Natural killer cell (primary cell): Measurements from ENCODE around the gene CD109. TPM values are rescaled to one million over a fixed set of nuclear protein-coding genes. Genes with fewer than 3 reads are reported as not detected.

Experiments used
- ATAC-seq, 3 donors: fragments of 150-1000 bp in 2 of 3; fragments of 200-7000 bp in 1 of 3; cut with Tn5 transposase; 1 replicate in 1 of 3; 2 replicates in 2 of 3; pipeline ENCODE4 v1.10.0; 2021; ENCODE audit warnings: mild to moderate bottlenecking in 2 of 3, moderate library complexity in 2 of 3
- DNase-seq, 2 donors: peaks; one replicate each; pipeline versions ENCODE4 v3.0.0 to v3.0.0-alpha.2; 2013 to 2021; ENCODE audit warnings: mixed read lengths in 1 of 2
- H3K27ac ChIP-seq: one replicate; pipeline ENCODE4 v1.5.1; 2013; ENCODE audit warnings: mild to moderate bottlenecking, low read length
- H3K27me3 ChIP-seq: one replicate; pipeline ENCODE4 v1.6.1; 2013; ENCODE audit warnings: low read length; ENCODE audit not compliant: control insufficient read depth, insufficient read depth
- H3K36me3 ChIP-seq: one replicate; pipeline ENCODE4 v1.6.1; 2013; ENCODE audit warnings: low read length; ENCODE audit not compliant: control insufficient read depth, insufficient read depth
- H3K4me1 ChIP-seq: one replicate; pipeline ENCODE4 v1.6.1; 2013; ENCODE audit warnings: low read length; ENCODE audit not compliant: control insufficient read depth, insufficient read depth
- H3K4me3 ChIP-seq: one replicate; pipeline ENCODE4 v1.5.1; 2013; ENCODE audit warnings: low read length
- H3K9me3 ChIP-seq: one replicate; pipeline ENCODE4 v1.6.1; 2013; ENCODE audit warnings: low read length; ENCODE audit not compliant: control insufficient read depth, insufficient read depth
- H3K27ac Mint-ChIP-seq, 2 donors: one replicate each; pipeline ENCODE4 v1.8.0; 2022; ENCODE audit warnings: mild to moderate bottlenecking in 2 of 2, mixed read lengths in 2 of 2, moderate library complexity in 1 of 2
- H3K27me3 Mint-ChIP-seq, 2 donors: one replicate each; pipeline ENCODE4 v1.8.0; 2022; ENCODE audit warnings: low read depth in 2 of 2, mixed read lengths in 2 of 2
- H3K36me3 Mint-ChIP-seq: one replicate; pipeline ENCODE4 v1.8.0; 2022; ENCODE audit warnings: mixed read lengths
- H3K4me1 Mint-ChIP-seq, 2 donors: one replicate each; pipeline ENCODE4 v1.8.0; 2022; ENCODE audit warnings: mixed read lengths in 2 of 2
- H3K4me3 Mint-ChIP-seq: one replicate; pipeline ENCODE4 v1.8.0; 2022; ENCODE audit warnings: mild to moderate bottlenecking, moderate library complexity, mixed read lengths
- H3K9me3 Mint-ChIP-seq, 2 donors: one replicate each; pipeline ENCODE4 v1.8.0; 2022; ENCODE audit warnings: mixed read lengths in 2 of 2
- WGBS: methylation state at CpG from one replicate; pipeline ENCODE4 v1.1.7; 2013; ENCODE audit warnings: missing lambda C conversion rate; ENCODE audit not compliant: insufficient coverage; 5-methylcytosine and 5-hydroxymethylcytosine counted together
- intact Hi-C: fragments of 100-400 bp; cut with micrococcal nuclease; formaldehyde crosslinking; loops from one replicate; pipeline ENCODE4 v1.14.2; 2022
- total RNA-seq, 4 donors: library from RNA; stranded (reverse); fragments of 120-200 nt in 1 of 4; gene quantifications; one replicate each; pipeline versions ENCODE4 v1.2.3 to v1.2.4, GENCODE V29; 2013 to 2022
- TF ChIP-seq, protein P1 (sequence below): fragments of 200-600 bp; IDR thresholded peaks from one replicate; pipeline ENCODE4 v1.8.0; 2022; ENCODE audit warnings: antibody characterized with exemption

CD109 gene
- total RNA-seq, 3 donors from 2014 or later (not counting 1 experiment from before 2014, with no cell fraction given) = 0.24 to 0.88 (median 0.83) TPM

- no peaks in the 10 kb centered on the region for H3K4me1 ChIP-seq
- DNase-seq (no peak), ATAC-seq (no peak)
- H3K4me1 Mint-ChIP-seq = no peaks in the 10 kb centered on the region
- H3K4me3 ChIP-seq = no peak overlapping the region
- no peaks in the 10 kb centered on the region for H3K27me3 Mint-ChIP-seq
- H3K27ac ChIP-seq = no peak overlapping the region
- H3K9me3 Mint-ChIP-seq = no peaks in the 10 kb centered on the region
- no peaks in the 10 kb centered on the region for H3K9me3 ChIP-seq
- intact Hi-C loops = no loop called here
- TF ChIP-seq, protein P1, sequence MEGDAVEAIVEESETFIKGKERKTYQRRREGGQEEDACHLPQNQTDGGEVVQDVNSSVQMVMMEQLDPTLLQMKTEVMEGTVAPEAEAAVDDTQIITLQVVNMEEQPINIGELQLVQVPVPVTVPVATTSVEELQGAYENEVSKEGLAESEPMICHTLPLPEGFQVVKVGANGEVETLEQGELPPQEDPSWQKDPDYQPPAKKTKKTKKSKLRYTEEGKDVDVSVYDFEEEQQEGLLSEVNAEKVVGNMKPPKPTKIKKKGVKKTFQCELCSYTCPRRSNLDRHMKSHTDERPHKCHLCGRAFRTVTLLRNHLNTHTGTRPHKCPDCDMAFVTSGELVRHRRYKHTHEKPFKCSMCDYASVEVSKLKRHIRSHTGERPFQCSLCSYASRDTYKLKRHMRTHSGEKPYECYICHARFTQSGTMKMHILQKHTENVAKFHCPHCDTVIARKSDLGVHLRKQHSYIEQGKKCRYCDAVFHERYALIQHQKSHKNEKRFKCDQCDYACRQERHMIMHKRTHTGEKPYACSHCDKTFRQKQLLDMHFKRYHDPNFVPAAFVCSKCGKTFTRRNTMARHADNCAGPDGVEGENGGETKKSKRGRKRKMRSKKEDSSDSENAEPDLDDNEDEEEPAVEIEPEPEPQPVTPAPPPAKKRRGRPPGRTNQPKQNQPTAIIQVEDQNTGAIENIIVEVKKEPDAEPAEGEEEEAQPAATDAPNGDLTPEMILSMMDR = no peak
- H3K27me3 ChIP-seq = no peaks in the 10 kb centered on the region
- H3K27ac Mint-ChIP-seq = no peak overlapping the region
- H3K4me3 Mint-ChIP-seq = no peak overlapping the region
- 80% methylated on average over 1 of the region's 1 CpG for WGBS
- H3K36me3 Mint-ChIP-seq = no peaks in the 10 kb centered on the region
- H3K36me3 ChIP-seq = no peaks in the 10 kb centered on the region
These were observed 121.2 kb downstream of the CD109 start for GRCh38 chr6:73817253-73817652.

- TF ChIP-seq, protein P1 = no peak
- no peak for DNase-seq
These were observed 127.2 kb downstream of the CD109 start for GRCh38 chr6:73823046-73823735.

GRCh38 chr6:73823832-73824231 lies 127.8 kb downstream of the CD109 start:
- H3K27me3 Mint-ChIP-seq = no peaks in the 10 kb centered on the region
- Histone ChIP-seq H3K27ac (no peak overlapping the region), H3K4me1 (no peaks in the 10 kb centered on the region), H3K27me3 (no peaks in the 10 kb centered on the region), H3K4me3 (no peak overlapping the region), H3K9me3 (no peaks in the 10 kb centered on the region), H3K36me3 (no peaks in the 10 kb centered on the region)
- intact Hi-C loops = no loop called here
- DNase-seq (no peak), ATAC-seq (no peak)
- no CpG with 5 or more reads among the region's 1 CpG for WGBS
- no peak overlapping the region for H3K4me3 Mint-ChIP-seq
- no peaks in the 10 kb centered on the region for H3K36me3 Mint-ChIP-seq
- TF ChIP-seq, protein P1 = no peak
- no peaks in the 10 kb centered on the region for H3K9me3 Mint-ChIP-seq
- no peak overlapping the region for H3K27ac Mint-ChIP-seq
- no peaks in the 10 kb centered on the region for H3K4me1 Mint-ChIP-seq

More at GRCh38 chr6:73823046-73823735, 127.2 kb downstream of the CD109 start:
- Mint-ChIP-seq H3K36me3 (no peaks in the 10 kb centered on the region), H3K27ac (no peak overlapping the region), H3K4me3 (no peak overlapping the region), H3K27me3 (no peaks in the 10 kb centered on the region), H3K9me3 (no peaks in the 10 kb centered on the region), H3K4me1 (no peaks in the 10 kb centered on the region)
- intact Hi-C loops = no loop called here
- no peak overlapping the region for H3K27ac ChIP-seq
- 92% methylated on average over 6 of the region's 6 CpGs for WGBS
- ATAC-seq = no peak
- H3K9me3 ChIP-seq = no peaks in the 10 kb centered on the region
- no peak overlapping the region for H3K4me3 ChIP-seq
- no peaks in the 10 kb centered on the region for H3K27me3 ChIP-seq
- H3K36me3 ChIP-seq = no peaks in the 10 kb centered on the region
- no peaks in the 10 kb centered on the region for H3K4me1 ChIP-seq

DNA sequence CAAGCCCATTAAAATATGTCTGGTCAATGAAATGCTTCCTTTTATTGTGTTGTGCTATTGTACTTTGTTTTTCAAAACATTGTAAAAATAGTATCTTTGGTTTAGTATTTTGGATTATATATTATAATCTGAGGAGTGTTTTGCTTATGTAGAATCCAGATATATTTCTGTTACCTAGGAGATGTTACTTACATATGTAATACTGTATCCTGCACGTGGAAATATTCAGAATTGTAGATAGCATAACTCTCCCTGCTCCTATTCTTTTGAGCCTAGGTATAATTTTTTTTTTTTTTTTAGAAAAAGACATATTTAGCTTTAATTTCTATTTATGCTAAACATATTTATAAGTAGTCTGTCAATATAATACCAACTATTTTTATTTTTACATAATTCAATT lies 130.6 kb downstream of the CD109 start:
- Histone ChIP-seq H3K27ac (no peak overlapping the region), H3K27me3 (no peaks in the 10 kb centered on the region), H3K36me3 (no peaks in the 10 kb centered on the region), H3K9me3 (no peaks in the 10 kb centered on the region), H3K4me3 (no peak overlapping the region), H3K4me1 (no peaks in the 10 kb centered on the region)
- TF ChIP-seq, protein P1 = no peak
- H3K4me3 Mint-ChIP-seq = no peak overlapping the region
- whole genome bisulfite sequencing = no CpG with 5 or more reads among the region's 1 CpG
- no peaks in the 10 kb centered on the region for H3K4me1 Mint-ChIP-seq
- H3K27ac Mint-ChIP-seq = no peak overlapping the region
- H3K9me3 Mint-ChIP-seq = no peaks in the 10 kb centered on the region
- DNase-seq (no peak), ATAC-seq (no peak)
- H3K36me3 Mint-ChIP-seq = no peaks in the 10 kb centered on the region
- intact Hi-C loops = no loop called here
- H3K27me3 Mint-ChIP-seq = no peaks in the 10 kb centered on the region
